ENCODE measurements around the gene MUSK.
"Not testable (repeated sequence)": the region's sequence is repeated elsewhere in the genome, so short reads cannot be mapped to it uniquely, and the experiment has no call there.

Gene MUSK

DNA sequence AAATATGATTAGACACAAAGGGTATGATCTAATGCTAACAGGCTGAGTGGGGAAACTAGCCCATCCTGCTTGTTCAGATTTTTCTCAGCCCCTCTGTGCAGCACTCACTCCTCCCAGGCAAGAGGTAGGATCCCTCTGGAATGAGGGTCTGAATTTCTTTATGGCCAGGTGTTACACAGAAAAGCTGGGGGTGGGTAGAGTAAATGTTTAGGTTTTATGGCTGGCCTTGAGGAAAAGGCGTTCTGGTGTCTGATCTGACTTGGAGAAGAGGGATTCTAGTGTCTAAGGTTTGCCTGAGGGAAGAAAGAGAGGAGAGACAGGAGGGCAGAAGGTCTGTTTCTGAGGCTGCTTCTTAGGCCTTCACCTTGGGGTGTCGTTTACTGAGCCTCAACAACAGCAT lies 97.3 kb downstream of the MUSK start:
- DNase-seq, result no peak

DNA sequence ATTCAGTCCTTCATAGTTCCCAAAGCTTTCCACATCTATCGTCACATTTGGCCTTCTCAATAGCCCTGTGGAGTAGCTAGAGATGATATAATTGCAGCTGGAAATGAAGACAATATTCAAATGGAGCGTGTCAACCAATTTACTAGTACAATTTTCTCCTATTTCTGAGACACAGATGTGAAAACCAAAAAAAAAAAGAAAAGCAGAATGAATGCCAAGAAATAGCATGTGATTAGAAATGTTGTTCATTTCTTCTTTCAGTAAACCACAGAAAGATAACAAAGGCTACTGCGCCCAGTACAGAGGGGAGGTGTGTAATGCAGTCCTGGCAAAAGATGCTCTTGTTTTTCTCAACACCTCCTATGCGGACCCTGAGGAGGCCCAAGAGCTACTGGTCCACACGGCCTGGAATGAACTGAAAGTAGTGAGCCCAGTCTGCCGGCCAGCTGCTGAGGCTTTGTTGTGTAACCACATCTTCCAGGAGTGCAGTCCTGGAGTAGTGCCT lies 99.0 kb downstream of the MUSK start:
- DNase-seq, result no peak

DNA sequence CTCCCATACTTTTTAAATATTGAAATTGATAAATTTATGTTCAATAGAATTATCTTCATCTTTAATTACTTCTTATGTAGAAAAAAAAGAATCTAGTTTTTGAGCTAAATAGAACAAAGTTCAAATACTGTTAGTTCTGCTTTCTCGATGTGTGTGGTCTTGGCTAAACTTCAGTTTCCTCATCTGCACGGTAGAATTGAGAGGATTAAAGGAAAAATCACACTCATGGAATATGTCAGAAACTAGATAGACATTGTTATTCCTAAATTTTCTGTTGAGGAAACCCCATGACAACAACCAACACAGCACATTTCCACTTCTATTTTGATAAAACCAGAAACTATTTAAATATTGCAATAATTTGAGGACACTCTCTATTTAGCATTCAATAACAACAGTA lies 100.3 kb downstream of the MUSK start:
- no peak for DNase-seq

DNA sequence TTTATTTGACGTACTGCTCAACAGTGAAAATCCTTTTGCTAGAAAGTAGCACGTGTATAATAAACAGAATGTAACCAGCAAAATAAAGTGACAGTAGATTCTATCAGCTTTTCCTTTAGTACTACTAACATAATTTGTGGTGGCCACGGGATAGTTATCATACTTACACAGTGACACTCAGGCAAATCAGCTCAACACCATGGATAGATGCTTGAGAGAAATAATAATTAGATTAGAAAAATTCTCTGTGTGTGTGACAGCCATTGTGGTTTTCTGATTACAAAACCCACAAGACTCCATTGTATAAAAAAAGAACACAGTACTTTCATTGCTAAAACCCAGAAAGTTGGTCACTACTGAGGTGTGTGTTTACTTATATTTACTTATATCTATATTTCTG lies 101.1 kb downstream of the MUSK start:
- DNase-seq, result no peak

DNA sequence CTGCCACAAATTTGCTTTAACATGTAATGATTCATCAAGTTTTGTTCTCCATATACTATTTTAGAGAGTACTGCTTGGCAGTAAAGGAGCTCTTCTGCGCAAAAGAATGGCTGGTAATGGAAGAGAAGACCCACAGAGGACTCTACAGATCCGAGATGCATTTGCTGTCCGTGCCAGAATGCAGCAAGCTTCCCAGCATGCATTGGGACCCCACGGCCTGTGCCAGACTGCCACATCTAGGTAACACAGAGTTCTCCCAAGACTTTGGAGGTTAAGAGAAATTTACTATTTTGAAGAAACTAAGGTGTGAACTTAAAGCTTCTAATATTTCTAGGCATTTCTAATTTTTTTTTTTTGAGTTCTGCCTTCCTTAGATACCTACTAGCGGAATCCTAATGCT lies 107.1 kb downstream of the MUSK start:
- no peak for DNase-seq

DNA sequence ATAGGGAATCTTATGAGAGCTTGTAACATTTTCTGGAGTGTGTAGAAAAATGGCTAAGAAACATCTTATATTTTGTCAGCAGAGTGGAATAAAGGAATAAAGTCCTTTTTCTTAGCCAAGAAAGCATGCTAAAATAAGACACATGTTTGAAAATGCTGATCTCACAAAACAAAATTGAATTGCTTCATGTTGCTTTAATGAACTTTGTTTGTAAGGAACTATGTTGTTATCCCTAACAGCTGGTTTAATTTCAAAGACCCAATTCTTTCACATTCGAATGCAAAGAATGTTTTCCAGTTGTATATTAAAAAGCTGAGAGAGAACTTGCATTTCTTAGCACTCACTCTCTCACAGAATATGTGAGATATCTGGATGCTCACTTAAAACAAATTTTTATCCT lies 107.6 kb downstream of the MUSK start:
- no peak for DNase-seq

DNA sequence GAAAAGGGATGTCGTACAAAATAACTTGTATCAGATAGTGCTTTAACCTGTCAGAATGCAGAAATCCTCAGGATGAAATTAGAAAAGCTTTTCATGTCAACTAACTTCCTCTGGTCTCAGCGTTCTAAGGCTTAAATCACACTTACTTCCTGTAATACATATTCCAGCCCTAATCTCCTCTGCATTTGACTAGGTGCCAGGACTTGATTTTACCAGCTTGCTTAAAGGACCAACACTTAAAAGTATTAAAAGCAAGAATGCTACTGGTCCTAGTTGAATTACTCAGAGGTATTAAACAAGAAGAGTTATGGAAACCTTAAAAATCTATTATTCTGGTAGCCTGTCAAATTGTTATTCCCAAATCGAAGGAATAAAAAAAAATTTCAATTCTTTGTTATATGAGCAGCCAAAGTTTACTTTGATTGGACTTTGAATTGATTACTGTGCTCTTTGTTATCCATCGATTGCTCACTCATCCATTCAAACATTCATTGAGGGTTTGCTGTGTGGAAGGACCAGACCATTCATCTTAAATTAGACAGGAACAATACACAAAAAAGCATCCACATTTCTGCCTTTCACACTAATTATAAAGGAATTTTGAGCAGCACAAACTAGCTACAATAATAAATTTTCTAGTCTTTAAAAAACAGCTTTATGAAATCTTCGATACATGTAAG lies 108.7 kb downstream of the MUSK start:
- no peak for DNase-seq

DNA sequence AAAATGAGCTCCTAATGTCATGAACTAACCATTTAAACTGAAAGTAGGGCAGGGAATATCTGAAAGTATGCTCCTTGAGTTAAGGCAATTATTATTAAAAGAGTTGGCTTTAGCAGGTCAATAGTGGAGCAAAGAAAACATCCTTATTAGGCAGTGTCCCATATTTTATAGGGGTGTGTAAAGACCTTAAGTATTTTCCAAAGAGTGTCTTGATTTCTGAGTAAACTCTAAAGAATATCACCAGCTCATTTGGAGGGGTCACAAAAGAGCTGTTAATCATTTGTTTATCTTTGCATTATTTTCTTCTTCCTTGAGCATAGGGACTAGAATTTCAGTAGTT lies 109.3 kb downstream of the MUSK start:
- DNase-seq, result no peak

DNA sequence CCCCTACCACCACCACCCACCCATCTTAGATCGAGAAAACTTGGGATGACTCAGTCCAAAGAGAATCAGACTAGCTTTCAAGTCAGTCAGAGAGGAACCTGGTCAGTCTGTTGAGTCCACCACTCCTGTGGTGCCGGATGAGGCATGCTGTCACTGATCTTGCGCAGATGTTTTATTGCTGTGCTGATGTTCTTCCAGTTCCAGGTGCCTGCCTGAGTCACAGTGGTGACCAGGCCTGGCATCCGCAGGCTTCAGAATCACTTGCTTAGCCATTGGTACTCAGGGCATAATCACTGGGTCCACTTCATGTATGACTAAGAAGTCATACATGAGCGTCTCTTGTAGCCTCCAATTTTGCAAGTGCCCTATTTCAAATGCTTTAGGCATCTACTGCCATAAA lies 114.1 kb downstream of the MUSK start:
- DNase-seq, result no peak

DNA sequence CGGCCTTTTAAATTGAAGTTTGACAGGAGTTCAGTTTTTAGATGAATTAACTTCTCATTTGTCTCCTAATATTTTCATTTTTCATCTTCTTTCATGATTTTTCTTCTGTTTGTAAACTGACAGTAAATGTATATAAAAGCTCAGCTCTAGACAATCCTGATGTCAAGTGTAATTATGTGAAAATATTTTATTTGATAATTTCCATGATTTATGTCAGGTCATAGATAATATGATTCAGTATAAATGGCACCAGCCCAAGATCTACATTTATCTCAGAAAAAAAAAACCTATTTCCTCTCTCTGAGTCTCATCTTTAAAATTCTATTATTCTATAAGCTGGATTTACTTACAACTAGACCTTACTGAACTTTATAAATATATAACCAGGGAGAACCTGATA lies 115.7 kb downstream of the MUSK start:
- DNase-seq, result no peak

DNA sequence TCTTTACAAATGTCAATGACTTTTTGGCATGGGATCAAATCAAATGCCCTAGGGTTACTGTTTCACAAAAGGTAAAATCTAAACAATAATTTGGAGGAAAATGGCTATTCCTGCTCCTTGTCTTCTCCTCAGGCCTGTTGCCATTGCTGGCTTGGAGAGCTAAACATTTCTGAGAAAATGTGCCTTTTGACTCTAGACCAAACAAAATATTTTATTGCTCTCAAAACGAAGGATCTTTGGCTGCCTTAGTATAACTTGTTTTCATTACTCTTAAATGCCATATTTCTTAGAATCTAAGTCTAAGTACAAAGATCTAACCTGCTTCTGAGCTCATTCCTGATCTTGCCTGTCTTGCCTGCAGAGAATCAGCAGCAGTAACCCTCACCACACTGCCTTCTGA lies 116.6 kb downstream of the MUSK start:
- DNase-seq, result no peak

DNA sequence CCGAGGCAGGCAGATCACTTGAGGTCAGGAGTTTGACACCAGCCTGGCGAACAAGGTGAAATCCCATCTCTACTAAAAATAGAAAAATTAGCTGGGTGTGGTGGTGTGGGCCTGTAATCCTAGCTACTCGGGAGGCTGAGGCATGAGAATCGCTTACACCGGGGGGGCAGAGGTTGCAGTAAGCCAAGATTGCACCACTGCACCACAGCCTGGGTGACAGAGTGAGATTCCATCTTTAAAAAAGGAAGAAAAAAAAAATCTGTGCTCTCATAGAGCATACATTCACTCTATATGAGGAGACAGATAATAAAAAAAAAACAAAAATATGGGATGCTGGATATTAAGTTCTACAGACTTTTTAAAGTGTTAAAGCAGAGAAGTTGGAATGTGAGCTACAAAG lies 119.8 kb downstream of the MUSK start:
- not testable (repeated sequence) for DNase-seq

DNA sequence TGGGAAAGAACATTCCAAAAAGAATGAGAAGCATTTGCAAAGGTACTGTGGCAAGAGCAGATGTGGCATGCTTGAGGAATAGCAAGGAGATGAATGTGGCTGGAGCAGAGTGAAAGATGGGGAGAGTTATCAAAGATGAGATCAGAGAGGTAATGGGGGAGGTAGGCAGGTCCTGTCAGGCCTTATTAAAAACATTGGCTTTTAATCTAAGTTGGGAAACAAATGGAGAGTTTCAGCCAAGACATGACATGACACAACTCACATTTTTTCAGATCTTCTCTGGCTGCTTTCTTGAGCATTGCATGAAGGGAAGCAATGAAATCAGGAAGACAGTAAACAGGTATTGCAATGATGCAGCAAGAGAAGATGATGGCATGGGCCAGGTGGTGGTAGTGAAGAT lies 120.3 kb downstream of the MUSK start:
- no peak for DNase-seq

DNA sequence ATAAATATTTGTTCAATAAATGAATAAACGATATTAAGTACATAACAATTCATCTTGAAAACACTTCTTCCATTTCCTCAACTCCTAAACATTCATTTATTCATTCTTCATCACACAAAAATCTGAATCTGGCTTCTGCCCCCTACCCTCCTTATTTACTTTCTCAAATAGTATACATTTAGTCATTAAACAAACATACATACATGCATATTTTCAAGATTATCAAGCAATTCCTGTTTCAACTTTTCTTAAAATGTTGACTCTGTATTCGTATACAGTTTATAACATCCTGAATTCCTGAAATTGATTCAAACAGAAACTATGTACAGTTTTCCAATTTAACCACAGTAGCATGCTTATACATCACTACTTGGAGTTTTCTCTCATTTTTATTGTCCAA lies 129.0 kb downstream of the MUSK start:
- DNase-seq, result no peak

DNA sequence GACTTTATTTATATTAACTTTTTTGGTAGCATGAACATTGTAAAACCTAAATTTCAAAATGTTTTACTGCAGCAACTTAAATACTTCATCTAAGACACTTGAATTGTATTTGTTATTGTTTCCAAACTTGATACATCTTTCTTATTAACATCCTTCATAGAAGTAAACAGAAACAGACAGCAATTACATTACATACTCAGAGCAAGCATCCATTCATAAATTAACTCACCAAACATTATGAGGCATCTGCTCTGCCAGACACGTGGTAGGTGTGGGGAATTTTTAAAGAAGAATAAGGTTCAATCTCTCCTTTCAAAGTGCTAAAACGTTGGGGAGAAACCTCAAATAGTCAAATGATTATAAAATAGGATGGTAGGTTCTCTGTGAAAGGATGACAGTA lies 130.8 kb downstream of the MUSK start:
- no peak for DNase-seq

DNA sequence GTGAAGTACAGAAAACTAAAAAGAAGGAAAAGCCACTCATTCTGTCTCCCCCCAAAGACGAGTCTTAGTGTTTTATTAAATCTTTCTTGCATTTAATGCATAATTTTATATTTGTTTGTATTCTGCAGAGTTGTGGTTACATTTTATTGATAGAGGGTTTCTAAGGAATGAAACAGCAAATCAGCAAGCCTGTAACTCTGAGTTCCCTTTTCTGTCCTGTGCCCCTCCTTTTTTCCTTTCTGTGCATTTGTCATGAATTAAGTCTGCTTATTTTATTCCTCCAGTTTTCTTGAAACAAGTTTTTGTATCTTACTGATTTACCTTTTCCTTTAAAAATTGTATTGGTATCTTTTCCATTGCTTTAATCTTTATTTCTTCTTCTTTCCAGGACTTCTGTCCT lies 132.8 kb downstream of the MUSK start:
- DNase-seq, result no peak

DNA sequence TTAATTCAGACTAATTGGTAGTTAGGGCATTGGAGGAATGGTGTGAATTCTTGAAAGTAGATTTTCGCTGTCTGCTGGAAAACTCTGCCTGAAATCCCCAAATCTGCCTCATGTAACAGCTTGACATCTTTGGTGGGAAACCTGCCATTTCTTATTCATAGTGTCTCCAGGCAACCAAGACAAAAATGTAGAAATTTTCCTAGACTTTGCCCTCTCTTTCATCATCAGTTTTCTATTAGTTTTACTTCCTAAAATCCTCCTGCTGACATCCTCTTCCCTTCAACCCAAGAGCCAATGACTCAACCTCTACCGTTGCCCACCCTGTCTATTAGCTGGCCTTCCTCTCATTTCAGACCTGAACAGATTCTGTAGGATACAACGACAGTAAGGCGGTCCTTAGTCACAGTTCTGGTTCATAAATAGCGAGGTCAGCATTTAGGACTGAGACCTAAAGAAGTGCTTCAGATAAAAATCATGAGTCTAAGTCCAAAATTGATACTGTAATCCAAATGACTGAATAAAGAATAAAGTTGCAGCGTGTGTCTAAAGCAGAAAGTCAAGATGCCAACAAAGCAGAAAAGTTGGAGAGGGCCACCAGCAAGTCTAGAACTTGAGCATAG lies 133.9 kb downstream of the MUSK start:
- no peak for DNase-seq

DNA sequence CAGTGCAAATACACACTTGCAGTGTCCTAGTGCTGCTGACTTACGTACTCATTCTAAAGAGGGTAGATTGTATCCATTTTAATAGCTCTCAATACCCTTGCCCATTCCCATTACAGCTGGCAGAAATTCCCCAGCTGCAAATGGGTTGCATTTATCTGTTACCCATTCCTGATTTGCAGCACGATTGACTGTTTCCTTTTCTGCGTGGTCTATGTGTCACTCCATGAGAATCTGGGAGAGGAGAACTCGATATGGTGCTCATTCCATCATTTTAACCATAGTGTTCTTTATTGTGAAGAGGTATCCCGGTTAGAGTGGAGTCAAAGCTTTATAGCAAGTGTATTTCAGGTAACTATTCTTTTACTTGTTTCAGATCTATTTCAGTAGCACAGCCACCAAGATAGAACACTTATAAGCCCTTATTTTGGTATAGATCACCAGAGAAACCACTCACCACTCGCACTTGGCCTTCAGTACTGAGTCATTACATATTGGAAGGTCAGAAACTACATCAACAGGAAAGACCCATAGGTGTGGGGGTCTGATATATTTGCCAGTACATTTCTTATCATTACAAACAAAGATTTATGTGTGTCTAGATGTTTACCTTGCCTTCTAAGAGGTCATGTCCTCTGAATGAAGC lies 139.5 kb downstream of the MUSK start:
- DNase-seq, result no peak

DNA sequence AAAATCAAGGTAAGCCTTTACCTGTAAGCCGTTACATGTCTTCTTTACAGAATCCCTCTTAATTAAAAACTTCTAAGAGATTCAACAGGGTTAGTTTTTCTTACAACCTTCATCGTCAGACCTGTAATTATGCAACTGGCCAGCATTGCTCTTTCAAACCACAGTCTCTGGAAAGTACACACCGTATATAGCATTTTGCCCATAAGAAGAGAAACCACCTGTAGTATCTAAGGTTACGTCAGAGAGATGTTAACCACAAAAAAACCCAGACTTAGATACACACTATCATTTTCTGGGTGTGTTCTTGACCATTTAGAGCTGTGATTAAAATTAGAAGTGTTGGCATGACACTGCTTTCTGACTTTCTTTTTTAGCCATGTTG lies 140.0 kb downstream of the MUSK start:
- DNase-seq, result no peak

DNA sequence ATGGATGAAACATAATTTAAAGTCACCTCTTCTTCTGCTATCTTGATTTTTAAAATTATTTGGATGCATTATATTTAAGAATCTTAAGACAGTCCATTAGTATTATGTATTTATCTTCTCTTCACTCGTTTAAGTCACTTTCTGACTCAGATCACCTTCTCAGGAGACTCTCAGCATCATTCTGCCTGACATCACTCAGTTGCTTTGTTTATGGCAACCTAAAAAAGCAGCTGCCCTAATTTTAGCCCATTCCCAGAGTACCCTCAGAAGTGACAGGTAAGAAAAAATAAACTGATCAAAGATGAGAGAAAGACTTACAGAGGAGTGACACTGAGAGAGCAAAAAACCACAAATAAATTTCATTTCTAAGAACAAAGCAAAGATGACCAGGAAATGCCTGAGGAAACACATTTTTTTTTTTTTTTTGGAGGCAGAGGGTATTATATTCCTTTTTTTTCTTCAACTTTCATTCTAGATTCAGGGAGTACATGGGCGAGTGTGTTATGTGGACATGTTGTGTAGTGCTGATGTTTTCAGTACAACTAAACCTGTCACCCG lies 140.5 kb downstream of the MUSK start:
- DNase-seq, result no peak

DNA sequence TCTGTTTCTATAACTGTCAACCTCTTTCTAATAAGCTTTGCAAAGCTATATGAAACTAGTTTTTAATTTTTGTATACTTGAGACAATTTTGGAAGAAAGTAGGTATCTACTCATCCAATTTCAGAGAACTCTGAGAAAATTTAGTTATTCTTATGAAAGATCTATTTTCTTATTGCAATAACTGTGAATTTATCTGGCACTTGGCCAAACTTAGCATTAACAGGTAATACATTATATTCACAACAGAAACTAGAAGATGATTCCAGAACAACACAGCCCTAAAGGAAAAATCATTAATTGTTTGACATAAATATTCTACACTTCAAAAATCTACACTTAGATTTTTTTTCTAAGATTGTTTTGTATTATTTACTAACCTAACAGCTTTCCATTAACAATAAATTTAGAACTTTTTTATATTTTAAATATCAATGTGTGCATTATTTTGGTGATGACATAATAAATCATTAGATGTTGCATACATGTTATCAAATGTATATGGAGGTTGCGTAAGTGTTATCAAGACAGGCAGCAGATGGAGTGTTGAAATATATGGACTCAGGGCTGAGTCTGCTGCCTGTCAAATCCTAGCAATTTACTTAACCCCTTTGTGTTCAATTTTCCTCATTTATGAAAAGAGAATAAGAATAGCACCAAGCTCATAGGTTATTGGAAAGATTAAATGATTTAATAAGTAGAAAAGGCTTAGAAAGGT lies 141.8 kb downstream of the MUSK start:
- DNase-seq, result no peak

DNA sequence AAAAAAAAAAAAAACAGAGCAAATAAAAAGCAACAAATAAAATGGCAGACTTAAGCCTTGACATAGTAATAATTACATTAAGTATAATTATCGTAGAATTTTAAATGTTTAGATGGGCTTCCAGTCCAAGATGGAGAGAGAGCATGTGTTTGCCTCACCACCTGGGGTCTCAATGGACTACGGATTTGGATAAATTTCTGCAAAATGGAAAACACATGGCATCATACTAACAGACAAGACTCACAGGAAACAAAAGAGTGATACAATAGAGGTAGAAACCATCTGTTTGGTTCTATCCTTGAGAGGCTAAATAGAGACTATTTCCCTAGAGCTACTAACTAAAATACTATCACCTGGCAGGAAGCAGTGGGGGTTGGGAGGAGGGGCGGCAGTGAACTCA lies 144.3 kb downstream of the MUSK start:
- no peak for DNase-seq

DNA sequence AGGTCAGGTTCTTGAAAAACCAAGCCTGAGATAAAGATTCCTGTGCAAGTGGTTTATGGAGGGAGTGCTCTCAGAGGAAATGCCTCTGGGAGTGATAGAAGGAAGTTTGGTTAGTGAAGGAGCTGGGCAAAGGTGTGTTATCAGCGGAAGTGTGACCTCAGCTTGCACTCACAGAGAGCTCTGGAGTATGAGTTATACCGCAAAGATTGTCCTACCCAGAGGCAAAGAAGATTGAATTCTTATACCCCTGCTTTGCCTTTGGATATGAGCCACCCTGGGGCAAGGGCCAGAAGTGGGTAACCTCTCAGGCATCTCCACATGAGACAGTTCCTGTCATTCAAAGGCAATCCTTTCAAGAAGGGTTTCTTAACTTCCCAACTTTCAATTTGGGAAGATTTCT lies 145.6 kb downstream of the MUSK start:
- no peak for DNase-seq

DNA sequence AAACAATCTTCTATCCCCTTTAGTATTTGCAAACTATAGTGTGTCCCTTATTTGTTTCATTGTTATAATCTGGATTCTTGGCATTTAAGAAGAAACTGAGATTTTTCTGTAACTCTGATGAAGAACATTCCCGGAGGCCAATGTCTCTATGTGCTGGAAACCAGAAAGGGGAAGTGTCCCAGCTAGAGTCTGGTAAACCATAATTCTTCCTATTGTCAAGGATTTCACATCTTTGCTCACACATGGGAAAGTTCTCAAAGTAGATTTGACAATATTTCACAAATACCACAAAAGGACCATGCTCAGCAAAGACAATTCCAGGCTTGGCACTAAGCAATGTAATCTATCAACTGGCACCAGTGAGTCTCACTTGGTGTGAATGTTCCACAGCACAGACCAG lies 146.8 kb downstream of the MUSK start:
- no peak for DNase-seq

Measured in stimulated activated CD4-positive, alpha-beta T cell treated with anti-CD3 and anti-CD28 coated beads, Interleukin-1b, Interleukin-23, amount 100 ng/mL, for 48 hours (primary cell).